ENCODE data around the gene FOXL2. TPM values are rescaled to one million over a fixed set of nuclear protein-coding genes. Genes with fewer than 3 reads are reported as not detected.

FOXL2 gene
- total RNA-seq, 1 experiment from 2014 or later = not detected

DNA sequence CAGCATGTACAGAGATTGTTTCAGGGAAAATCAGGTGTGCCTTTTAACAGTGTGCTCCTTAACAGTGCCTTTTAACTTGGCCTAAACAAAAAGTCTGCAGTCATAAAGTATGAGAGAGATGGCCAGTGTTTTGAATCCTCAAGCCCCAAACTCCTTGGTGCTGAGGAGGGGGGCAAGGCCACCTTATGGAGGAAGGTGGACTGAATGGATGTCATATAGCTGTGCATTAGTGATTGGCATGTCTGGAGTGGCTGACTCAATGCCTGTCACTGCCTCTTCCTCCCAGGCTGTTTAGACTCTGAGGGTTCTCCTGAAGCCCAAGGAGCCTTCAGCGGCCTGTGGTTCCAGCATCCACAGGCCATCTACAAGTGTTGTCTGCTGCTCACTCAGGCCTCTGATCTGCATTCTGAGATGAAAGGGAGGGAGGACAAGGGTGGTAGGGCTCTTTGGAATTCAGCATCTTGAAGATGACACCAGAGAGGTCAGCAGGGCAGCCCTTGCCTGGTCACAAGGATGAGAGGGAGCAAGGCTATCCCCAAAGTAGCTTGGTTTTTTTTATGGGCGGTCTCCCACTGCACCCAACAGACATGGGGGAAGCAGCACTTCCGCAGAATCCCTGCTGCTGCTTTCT is 1.5 kb upstream of the FOXL2 start:
- no peak for TF ChIP-seq CTCF (conservative IDR thresholded peaks at IDR 0.05; ENCODE audit: low read depth, low read length)
- no peak for TF ChIP-seq EZH2 (IDR thresholded peaks at IDR 0.05; ENCODE audit: borderline replicate concordance, low read depth, low read length, poor library complexity, severe bottlenecking)
- Histone ChIP-seq H3K4me3 (ENCODE audit: low read depth, low read length, poor library complexity, severe bottlenecking) (no peak overlapping the region), H3K9me3 (ENCODE audit: low read depth, low read length, poor library complexity, severe bottlenecking) (no peaks in the 10 kb centered on the region), H3K36me3 (ENCODE audit: insufficient read depth, low read length, poor library complexity, severe bottlenecking) (no peaks in the 10 kb centered on the region), H3K4me1 (ENCODE audit: insufficient read depth, low read length, poor library complexity, severe bottlenecking) (peaks cover 5% of the 10 kb centered on the region), H3K27me3 (replicated peaks; ENCODE audit: insufficient read depth, low read depth, low read length, poor library complexity) (peaks cover 82% of the 10 kb centered on the region), H3K27ac (ENCODE audit: low read depth, low read length, poor library complexity, severe bottlenecking) (no peak overlapping the region)
- DNase-seq (ENCODE audit: low spot score) = no peak
- POLR2A ChIA-PET (ENCODE audit: low non-redundant PET) = no interaction called here
- no TSS peak for BruUV-seq (replicated peaks)
- CTCF ChIA-PET = interaction anchor here (1.6 kb wide), 1 partner anchor 13 kb away, joined by 12 read pairs; no protein-coding TSS in a partner anchor
- intact Hi-C loops (cut with micrococcal nuclease; ENCODE audit: unreplicated experiment) = no loop called here

GRCh38 chr3:138947495-138948121 is 671 bp upstream of the FOXL2 start:
- no peak for DNase-seq (ENCODE audit: low spot score)
- peaks cover 91% of the 10 kb centered on the region for H3K27me3 ChIP-seq (replicated peaks; ENCODE audit: insufficient read depth, low read depth, low read length, poor library complexity)
- ChIA-PET POLR2A (ENCODE audit: low non-redundant PET) (no interaction called here), CTCF (interaction anchor here (0.9 to 1.6 kb wide), 2 partner anchors 12 to 24 kb away, joined by 9 to 12 read pairs; no protein-coding TSS in a partner anchor)
- H3K9me3 ChIP-seq (ENCODE audit: low read depth, low read length, poor library complexity, severe bottlenecking) = no peaks in the 10 kb centered on the region
- H3K4me1 ChIP-seq (ENCODE audit: insufficient read depth, low read length, poor library complexity, severe bottlenecking) = peaks cover 5% of the 10 kb centered on the region
- intact Hi-C loops (cut with micrococcal nuclease; ENCODE audit: unreplicated experiment) = no loop called here
- no TSS peak for BruUV-seq (replicated peaks)
- H3K4me3 ChIP-seq (ENCODE audit: low read depth, low read length, poor library complexity, severe bottlenecking) = no peak overlapping the region
- no peak overlapping the region for H3K27ac ChIP-seq (ENCODE audit: low read depth, low read length, poor library complexity, severe bottlenecking)
- no peaks in the 10 kb centered on the region for H3K36me3 ChIP-seq (ENCODE audit: insufficient read depth, low read length, poor library complexity, severe bottlenecking)
- TF ChIP-seq EZH2 (IDR thresholded peaks at IDR 0.05; ENCODE audit: borderline replicate concordance, low read depth, low read length, poor library complexity, severe bottlenecking) = no peak
- TF ChIP-seq CTCF (conservative IDR thresholded peaks at IDR 0.05; ENCODE audit: low read depth, low read length) = no peak

- peaks cover 5% of the 10 kb centered on the region for H3K4me1 ChIP-seq (ENCODE audit: insufficient read depth, low read length, poor library complexity, severe bottlenecking)
- H3K4me3 ChIP-seq (ENCODE audit: low read depth, low read length, poor library complexity, severe bottlenecking) = peak overlapping the region; percentile 38
- H3K27ac ChIP-seq (ENCODE audit: low read depth, low read length, poor library complexity, severe bottlenecking) = no peak overlapping the region
- CTCF ChIA-PET = interaction anchor here (0.9 kb wide), 1 partner anchor 23 kb away, joined by 9 read pairs; no protein-coding TSS in a partner anchor
- DNase-seq (ENCODE audit: low spot score) = no peak
- no peaks in the 10 kb centered on the region for H3K9me3 ChIP-seq (ENCODE audit: low read depth, low read length, poor library complexity, severe bottlenecking)
- POLR2A ChIA-PET (ENCODE audit: low non-redundant PET) = no interaction called here
- intact Hi-C loops (cut with micrococcal nuclease; ENCODE audit: unreplicated experiment) = no loop called here
- no TSS peak for BruUV-seq (replicated peaks)
- peak; percentile 22; the same call in 1 of the 2 replicates for TF ChIP-seq CTCF (conservative IDR thresholded peaks at IDR 0.05; ENCODE audit: low read depth, low read length)
- peak; percentile 96 for TF ChIP-seq EZH2 (IDR thresholded peaks at IDR 0.05; ENCODE audit: borderline replicate concordance, low read depth, low read length, poor library complexity, severe bottlenecking)
- no peaks in the 10 kb centered on the region for H3K36me3 ChIP-seq (ENCODE audit: insufficient read depth, low read length, poor library complexity, severe bottlenecking)
- H3K27me3 ChIP-seq (replicated peaks; ENCODE audit: insufficient read depth, low read depth, low read length, poor library complexity) = peaks cover 98% of the 10 kb centered on the region
Measured at GRCh38 chr3:138945709-138946662, 951 bp downstream of the FOXL2 start.

Measured in A673 (cell line).